NB4 (cell line): Measurements from ENCODE around the gene ERGIC1.

Experiments
- DNase-seq: peaks from one replicate; pipeline ENCODE4 v3.0.0; 2010; ENCODE audit warnings: low read depth
- H3K4me3 ChIP-seq: one replicate; pipeline ENCODE4 v1.5.1; 2011; ENCODE audit warnings: mild to moderate bottlenecking, low read depth, low read length, moderate library complexity
- MYC ChIP-seq: IDR thresholded peaks from 2 replicates; pipeline ENCODE4 v1.6.1; 2011; ENCODE audit warnings: low read depth, low read length
- POLR2A ChIP-seq: IDR thresholded peaks from 2 replicates; pipeline ENCODE4 v1.6.1; 2011; ENCODE audit warnings: mild to moderate bottlenecking; ENCODE audit not compliant: insufficient read length; ENCODE audit errors: extremely low read depth
- TF ChIP-seq, protein P1 (sequence below): IDR thresholded peaks from one replicate; pipeline ENCODE4 v1.5.1; 2012; ENCODE audit warnings: low read depth, low read length
- TF ChIP-seq, protein P2 (sequence below): IDR thresholded peaks from 2 replicates; pipeline ENCODE4 v1.6.1; 2011; ENCODE audit warnings: low read depth, low read length

ERGIC1 gene

DNA sequence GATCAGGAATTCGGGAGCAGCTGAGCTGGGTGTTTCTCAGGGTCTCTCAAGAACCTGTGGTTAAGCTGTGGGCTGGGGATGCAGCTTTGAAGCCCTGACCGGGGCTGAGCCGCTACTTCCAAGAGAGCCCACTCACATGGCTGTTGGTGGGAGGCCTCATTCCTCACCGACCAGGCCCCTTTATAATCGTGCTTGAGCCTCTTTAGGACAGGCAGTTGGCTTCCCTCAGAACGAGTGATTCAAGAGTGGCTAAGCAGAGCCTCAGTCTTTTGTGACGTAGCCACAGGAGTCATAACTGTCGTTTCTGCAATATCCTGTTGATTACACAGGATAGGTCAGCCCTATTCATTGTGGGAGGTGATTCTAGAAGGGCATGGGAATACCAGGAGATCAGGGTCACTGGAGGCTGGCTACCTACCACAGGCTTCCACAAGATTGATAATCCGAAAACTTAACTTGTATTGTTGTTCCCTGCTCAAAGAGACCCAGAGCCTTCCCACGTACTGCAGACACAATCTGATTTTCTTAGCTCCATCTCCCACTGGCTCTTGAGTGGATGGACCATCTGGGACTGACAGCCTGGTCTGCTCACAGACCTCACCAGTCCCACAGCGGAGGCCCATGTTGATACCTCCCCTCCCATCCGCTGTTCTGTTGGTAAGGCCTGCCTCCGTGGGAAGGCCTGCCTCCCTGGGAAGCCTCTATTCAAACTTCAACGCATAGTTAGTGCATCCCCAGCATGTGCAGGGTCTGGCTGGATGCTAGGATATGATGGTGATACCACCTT, 3.0 kb upstream of the ERGIC1 start:
- DNase-seq: peak; percentile 79
- no peak overlapping the region for H3K4me3 ChIP-seq
- no peak; the same call in 1 of the 2 replicates for TF ChIP-seq MYC
- peak; percentile 19 for TF ChIP-seq POLR2A

- no peak for TF ChIP-seq POLR2A
- TF ChIP-seq MYC: no peak
- TF ChIP-seq, protein P1, sequence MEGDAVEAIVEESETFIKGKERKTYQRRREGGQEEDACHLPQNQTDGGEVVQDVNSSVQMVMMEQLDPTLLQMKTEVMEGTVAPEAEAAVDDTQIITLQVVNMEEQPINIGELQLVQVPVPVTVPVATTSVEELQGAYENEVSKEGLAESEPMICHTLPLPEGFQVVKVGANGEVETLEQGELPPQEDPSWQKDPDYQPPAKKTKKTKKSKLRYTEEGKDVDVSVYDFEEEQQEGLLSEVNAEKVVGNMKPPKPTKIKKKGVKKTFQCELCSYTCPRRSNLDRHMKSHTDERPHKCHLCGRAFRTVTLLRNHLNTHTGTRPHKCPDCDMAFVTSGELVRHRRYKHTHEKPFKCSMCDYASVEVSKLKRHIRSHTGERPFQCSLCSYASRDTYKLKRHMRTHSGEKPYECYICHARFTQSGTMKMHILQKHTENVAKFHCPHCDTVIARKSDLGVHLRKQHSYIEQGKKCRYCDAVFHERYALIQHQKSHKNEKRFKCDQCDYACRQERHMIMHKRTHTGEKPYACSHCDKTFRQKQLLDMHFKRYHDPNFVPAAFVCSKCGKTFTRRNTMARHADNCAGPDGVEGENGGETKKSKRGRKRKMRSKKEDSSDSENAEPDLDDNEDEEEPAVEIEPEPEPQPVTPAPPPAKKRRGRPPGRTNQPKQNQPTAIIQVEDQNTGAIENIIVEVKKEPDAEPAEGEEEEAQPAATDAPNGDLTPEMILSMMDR: no peak
- TF ChIP-seq, protein P2, sequence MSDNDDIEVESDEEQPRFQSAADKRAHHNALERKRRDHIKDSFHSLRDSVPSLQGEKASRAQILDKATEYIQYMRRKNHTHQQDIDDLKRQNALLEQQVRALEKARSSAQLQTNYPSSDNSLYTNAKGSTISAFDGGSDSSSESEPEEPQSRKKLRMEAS: no peak
- no peak overlapping the region for H3K4me3 ChIP-seq
- DNase-seq: peak; percentile 40
Measured at GRCh38 chr5:172832383-172833315, 1.4 kb upstream of the ERGIC1 start.

GRCh38 chr5:172833372-172833685, 722 bp upstream of the ERGIC1 start:
- no peak for DNase-seq
- no peak overlapping the region for H3K4me3 ChIP-seq
- TF ChIP-seq MYC (no peak), POLR2A (no peak)
- TF ChIP-seq, protein P1: no peak
- TF ChIP-seq, protein P2: no peak

DNA sequence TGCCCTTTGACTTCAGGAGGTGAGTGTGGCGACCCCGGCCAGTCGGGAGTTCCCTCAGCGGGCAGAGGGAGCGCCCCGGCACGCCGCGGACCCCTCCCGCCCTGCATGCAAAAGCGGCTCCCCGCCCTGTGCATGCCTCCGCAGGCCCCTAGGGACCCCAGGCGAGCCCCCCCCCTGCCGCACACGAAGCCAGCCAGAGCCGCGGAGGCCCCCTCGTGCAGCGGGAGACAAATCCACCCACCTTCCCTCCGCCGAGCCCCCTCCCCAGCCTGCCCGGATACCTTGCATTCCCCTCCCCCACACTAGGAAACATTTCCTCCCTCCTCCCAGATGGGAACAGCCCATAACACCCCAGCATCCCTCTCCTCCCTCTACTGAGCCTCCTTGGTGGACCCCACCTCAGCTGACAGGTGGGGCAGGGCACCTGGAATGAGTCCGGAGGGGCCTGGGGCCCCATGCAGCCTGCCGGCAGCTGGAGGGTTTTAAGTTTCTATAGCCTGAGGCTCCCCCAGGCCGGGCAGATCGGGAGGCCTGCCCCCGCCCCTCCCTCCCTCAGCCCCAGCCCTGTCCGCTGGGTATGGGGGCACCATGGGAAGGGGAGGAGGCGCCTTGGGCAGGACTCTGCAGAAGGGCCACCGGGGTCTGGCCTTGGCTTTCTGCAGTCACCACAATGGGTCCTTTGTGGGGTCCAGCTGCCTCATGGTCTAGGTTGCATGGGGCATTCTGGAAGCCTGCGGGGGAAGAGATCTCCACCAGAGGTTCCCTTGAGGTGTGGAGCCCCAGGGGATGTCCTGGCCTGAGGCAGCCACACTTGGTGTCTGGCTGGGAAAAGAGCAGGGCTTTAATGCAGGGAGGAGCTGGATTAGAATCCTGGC, 601 bp downstream of the ERGIC1 start:
- DNase-seq: peak; percentile 25
- TF ChIP-seq MYC: no peak
- TF ChIP-seq, protein P1: no peak
- peak overlapping the region; percentile 81 for H3K4me3 ChIP-seq

DNA sequence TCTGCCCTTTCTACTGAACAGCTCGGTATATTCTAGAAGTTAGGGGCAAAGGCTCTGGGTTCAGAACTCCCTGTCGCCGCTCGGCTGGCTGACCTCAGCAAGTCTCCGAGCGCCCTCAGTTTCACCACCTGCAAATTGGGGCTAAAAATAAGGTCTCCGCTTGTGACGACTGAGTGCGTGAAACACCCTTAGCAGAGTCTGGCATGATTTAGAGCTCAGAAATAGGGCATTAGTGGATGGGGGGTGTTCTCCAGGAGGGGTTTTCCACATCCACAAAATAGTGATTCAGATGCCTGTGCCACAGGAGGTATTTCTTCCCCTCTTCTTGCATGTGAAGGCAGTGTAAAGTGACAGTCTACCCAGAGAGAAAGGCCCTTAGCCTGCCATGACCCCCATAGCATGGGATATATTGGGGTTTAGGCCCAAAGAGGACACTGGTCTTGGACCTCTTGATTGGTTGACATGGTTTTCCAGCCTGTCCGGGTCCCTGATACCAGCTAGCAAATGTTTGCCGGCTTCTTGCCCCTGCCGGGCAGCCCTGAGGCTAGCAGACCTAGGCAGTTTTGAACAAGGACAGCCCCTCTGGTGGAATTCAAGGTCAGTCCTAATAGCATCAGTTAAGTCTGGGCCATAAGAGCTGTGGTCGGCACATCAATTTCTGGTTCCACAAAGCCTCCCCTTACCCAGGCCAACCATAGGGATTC, 1.4 kb downstream of the ERGIC1 start:
- no peak for DNase-seq
- peak overlapping the region; percentile 81 for H3K4me3 ChIP-seq
- TF ChIP-seq POLR2A (no peak), MYC (no peak)
- TF ChIP-seq, protein P1: no peak
- TF ChIP-seq, protein P2: no peak
